CD14-positive monocyte (primary cell): ENCODE measurements around the gene NOP9. TPM values are rescaled to one million over a fixed set of nuclear protein-coding genes. Genes with fewer than 3 reads are reported as not detected.

Source experiments
- DNase-seq, 3 donors: peaks; one replicate each; pipeline ENCODE4 v3.0.0-alpha.2; 2011 to 2022
- H2AFZ ChIP-seq: 2 replicates; pipeline ENCODE4 v1.6.0; 2012; ENCODE audit warnings: mild to moderate bottlenecking, low read depth, low read length, inconsistent platforms; ENCODE audit not compliant: insufficient read depth, poor library complexity, severe bottlenecking
- H3K27ac ChIP-seq, 2 donors: 1 replicate in 1 of 2; 2 replicates in 1 of 2; pipeline ENCODE4 v1.5.1; 2012 to 2013; ENCODE audit warnings: low read length in 2 of 2, control low read depth in 1 of 2, inconsistent platforms in 1 of 2, low read depth in 1 of 2, mild to moderate bottlenecking in 1 of 2
- H3K27me3 ChIP-seq, 2 donors: one replicate each; pipeline versions ENCODE4 v1.6.0 to v1.6.1; 2011 to 2013; ENCODE audit warnings: low read length in 2 of 2; ENCODE audit not compliant: control insufficient read depth in 2 of 2, insufficient read depth in 2 of 2
- H3K36me3 ChIP-seq, 2 donors: replicated peaks in 1 of 2; 1 replicate in 1 of 2; 2 replicates in 1 of 2; pipeline versions ENCODE4 v1.5.1 to v1.6.1; 2012 to 2013; ENCODE audit warnings: low read length in 2 of 2, control low read depth in 1 of 2, inconsistent platforms in 1 of 2, mild to moderate bottlenecking in 1 of 2; ENCODE audit not compliant: insufficient read depth in 2 of 2, control insufficient read depth in 1 of 2
- H3K4me1 ChIP-seq, 2 donors: 1 replicate in 1 of 2; 2 replicates in 1 of 2; pipeline versions ENCODE4 v1.5.1 to v1.6.1; 2012 to 2013; ENCODE audit warnings: low read length in 2 of 2, control low read depth in 1 of 2, inconsistent platforms in 1 of 2, mild to moderate bottlenecking in 1 of 2, moderate library complexity in 1 of 2; ENCODE audit not compliant: insufficient read depth in 2 of 2, control insufficient read depth in 1 of 2
- H3K4me2 ChIP-seq: replicated peaks from 2 replicates; pipeline ENCODE3; 2012; ENCODE audit warnings: low read length, moderate library complexity, mild to moderate bottlenecking; ENCODE audit not compliant: poor library complexity, severe bottlenecking; ENCODE audit errors: extremely low read depth
- H3K4me3 ChIP-seq, 3 experiments: fragments of 200-600 bp in 1 of 3; sonication (generic) in 1 of 3; replicated peaks in 1 of 3; 1 replicate in 2 of 3; 2 replicates in 1 of 3; pipeline ENCODE4 v1.5.1; 2011 to 2013; ENCODE audit warnings: low read length in 3 of 3, mild to moderate bottlenecking in 3 of 3, control low read depth in 2 of 3, low read depth in 2 of 3, inconsistent platforms in 1 of 3, moderate library complexity in 1 of 3
- H3K79me2 ChIP-seq: 2 replicates; pipeline ENCODE4 v1.6.0; 2012; ENCODE audit warnings: mild to moderate bottlenecking, control low read depth, inconsistent platforms, low read length, moderate library complexity; ENCODE audit not compliant: insufficient read depth
- H3K9ac ChIP-seq: 2 replicates; pipeline ENCODE4 v1.6.0; 2017; ENCODE audit warnings: low read length, mild to moderate bottlenecking; ENCODE audit not compliant: insufficient read depth, poor library complexity, severe bottlenecking
- H3K9me3 ChIP-seq, 2 donors: replicated peaks in 1 of 2; 1 replicate in 1 of 2; 2 replicates in 1 of 2; pipeline versions ENCODE4 v1.5.1 to v1.6.1; 2012 to 2013; ENCODE audit warnings: low read length in 2 of 2, control low read depth in 1 of 2; ENCODE audit not compliant: control insufficient read depth in 1 of 2, insufficient read depth in 1 of 2
- H4K20me1 ChIP-seq: 2 replicates; pipeline ENCODE4 v1.6.0; 2012; ENCODE audit warnings: mild to moderate bottlenecking, low read length, control low read depth, moderate library complexity; ENCODE audit not compliant: insufficient read depth
- H3K27ac Mint-ChIP-seq, 7 donors: one replicate each; pipeline ENCODE4 v1.8.0; 2020; ENCODE audit warnings: mild to moderate bottlenecking in 7 of 7, mixed read lengths in 7 of 7, moderate library complexity in 6 of 7, inconsistent platforms in 2 of 7
- H3K27me3 Mint-ChIP-seq, 3 donors: one replicate each; pipeline ENCODE4 v1.8.0; 2021 to 2022; ENCODE audit warnings: low read depth in 3 of 3, mild to moderate bottlenecking in 3 of 3, mixed read lengths in 3 of 3, moderate library complexity in 3 of 3, inconsistent platforms in 1 of 3
- H3K36me3 Mint-ChIP-seq, 2 donors: one replicate each; pipeline ENCODE4 v1.8.0; 2020; ENCODE audit warnings: mixed read lengths in 2 of 2, inconsistent platforms in 1 of 2, mild to moderate bottlenecking in 1 of 2
- H3K4me1 Mint-ChIP-seq: one replicate; pipeline ENCODE4 v1.8.0; 2020; ENCODE audit warnings: mild to moderate bottlenecking, mixed read lengths
- H3K4me3 Mint-ChIP-seq, 2 donors: one replicate each; pipeline ENCODE4 v1.8.0; 2020; ENCODE audit warnings: mild to moderate bottlenecking in 2 of 2, mixed read lengths in 2 of 2, moderate library complexity in 1 of 2
- H3K9me3 Mint-ChIP-seq, 7 donors: one replicate each; pipeline ENCODE4 v1.8.0; 2020 to 2022; ENCODE audit warnings: mixed read lengths in 7 of 7, mild to moderate bottlenecking in 6 of 7, moderate library complexity in 6 of 7, inconsistent platforms in 2 of 7
- CTCF ChIP-seq: fragments of 200-600 bp; IDR thresholded peaks from one replicate; pipeline ENCODE4 v1.8.0; 2022; ENCODE audit warnings: antibody characterized with exemption, mild to moderate bottlenecking
- WGBS: methylation state at CpG from one replicate; pipeline ENCODE4 v1.1.5; 2013; ENCODE audit warnings: missing lambda C conversion rate; ENCODE audit not compliant: insufficient coverage; 5-methylcytosine and 5-hydroxymethylcytosine counted together
- intact Hi-C, 2 donors: fragments of 100-400 bp; cut with micrococcal nuclease; formaldehyde crosslinking; loops; one replicate each; pipeline versions ENCODE4 v1.15.0 to v1.15.1; 2023
- polyA plus RNA-seq, 3 donors: library from polyadenylated mRNA; depleted of rRNA in 1 of 3; unstranded in 2 of 3; stranded (reverse) in 1 of 3; fragments of 300-500 nt in 2 of 3; fragments of >200 nt in 1 of 3; fragmentation: Illumina TruSeq in 2 of 3; gene quantifications; 1 replicate in 2 of 3; 2 replicates in 1 of 3; pipeline ENCODE4 v1.2.3, GENCODE V29; 2012 to 2021

Gene NOP9
- polyA plus RNA-seq, 3 donors, result 1.2 to 16.6 (median 1.3) TPM

- Histone ChIP-seq H3K4me2 (no peak overlapping the region), H3K27me3 (no peaks in the 10 kb centered on the region), H3K9me3 (no peaks in the 10 kb centered on the region), H3K79me2 (no peaks in the 10 kb centered on the region), H3K4me3 (no peak overlapping the region), H3K4me1 (peaks cover 1 to 13% of the 10 kb centered on the region in 2 donors), H3K9ac (no peak overlapping the region), H2AFZ (no peak overlapping the region), H3K36me3 (peaks cover 39 to 76% of the 10 kb centered on the region in 2 donors), H3K27ac (no peak overlapping the region), H4K20me1 (no peaks in the 10 kb centered on the region)
- Mint-ChIP-seq H3K27me3 (peaks cover 0 to 2% (median 0%) of the 10 kb centered on the region in 3 donors), H3K9me3 (no peaks in the 10 kb centered on the region), H3K27ac (no peak overlapping the region), H3K4me1 (peaks cover 17% of the 10 kb centered on the region), H3K4me3 (no peak overlapping the region), H3K36me3 (peaks cover 65 to 69% of the 10 kb centered on the region in 2 donors)
- TF ChIP-seq CTCF, result no peak
- intact Hi-C loops, result no loop called here
- WGBS, result 100% methylated on average over 1 of the region's 1 CpG
- DNase-seq, result peak in 1 of 3 donors; percentile 19
These were observed 47.8 kb upstream of the NOP9 start for GRCh38 chr14:24251880-24252288.

- Histone ChIP-seq H3K79me2 (no peaks in the 10 kb centered on the region), H3K4me1 (peaks cover 0 to 8% of the 10 kb centered on the region in 2 donors), H3K9ac (no peak overlapping the region), H4K20me1 (no peaks in the 10 kb centered on the region), H3K36me3 (peaks cover 44 to 76% of the 10 kb centered on the region in 2 donors), H2AFZ (no peak overlapping the region), H3K4me2 (no peak overlapping the region), H3K4me3 (no peak overlapping the region), H3K27me3 (no peaks in the 10 kb centered on the region), H3K27ac (no peak overlapping the region), H3K9me3 (no peaks in the 10 kb centered on the region)
- peaks cover 0 to 2% (median 0%) of the 10 kb centered on the region in 3 donors for H3K27me3 Mint-ChIP-seq
- no peak overlapping the region for H3K4me3 Mint-ChIP-seq
- H3K27ac Mint-ChIP-seq, result peak overlapping the region in 2 of 7 donors; percentile 1 to 19
- DNase-seq, result no peak
- 99% methylated on average over 7 of the region's 11 CpGs for WGBS
- peaks cover 71 to 72% of the 10 kb centered on the region in 2 donors for H3K36me3 Mint-ChIP-seq
- no peaks in the 10 kb centered on the region for H3K9me3 Mint-ChIP-seq
- intact Hi-C loops, result no loop called here
- TF ChIP-seq CTCF, result no peak
- H3K4me1 Mint-ChIP-seq, result peaks cover 12% of the 10 kb centered on the region
These were observed 47.1 kb upstream of the NOP9 start for GRCh38 chr14:24252289-24253124.
